ENCODE results near the gene ZKSCAN4. TPM values are rescaled to one million over a fixed set of nuclear protein-coding genes. Genes with fewer than 3 reads are reported as not detected.

The ZKSCAN4 gene
- total RNA-seq, 2 experiments from 2014 or later, result 5.7 to 6.1 TPM

DNA sequence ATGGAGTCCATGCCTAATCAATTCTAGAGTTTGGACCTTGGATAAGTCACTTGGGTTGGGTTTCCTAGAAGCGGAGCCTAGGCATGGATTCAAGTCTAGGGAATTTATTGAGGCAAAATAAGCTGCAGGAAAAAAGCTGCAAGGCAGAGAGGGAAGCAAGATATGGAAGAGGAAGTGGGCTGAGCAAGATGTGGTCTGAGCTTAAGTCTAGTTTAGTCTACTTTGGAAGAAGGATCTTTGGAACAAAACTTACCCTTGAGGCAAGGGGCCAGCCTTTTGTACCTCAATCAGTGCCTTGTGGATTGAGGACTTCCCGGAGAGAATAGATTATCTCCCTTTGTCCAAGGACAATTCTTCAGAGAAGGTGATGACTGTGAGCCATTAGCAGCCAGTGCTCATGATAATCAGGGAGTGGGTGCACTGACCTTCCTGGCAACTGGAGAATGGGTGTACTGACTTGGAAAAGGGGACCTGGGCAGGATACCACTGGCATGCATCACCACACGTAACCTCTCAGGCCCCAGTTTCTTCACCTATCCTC is 16.1 kb downstream of the ZKSCAN4 start:
- H3K9me3 Mint-ChIP-seq (ENCODE audit: low read depth), result peaks cover 4% of the 10 kb centered on the region
- H3K27ac Mint-ChIP-seq, result no peak overlapping the region
- peaks cover 31% of the 10 kb centered on the region for H3K36me3 Mint-ChIP-seq
- ATAC-seq, result no peak
- H3K4me1 Mint-ChIP-seq, result no peaks in the 10 kb centered on the region
- DNase-seq, result no peak
- CTCF ChIA-PET, result no interaction called here
- no peak overlapping the region for H3K4me3 Mint-ChIP-seq
- no peaks in the 10 kb centered on the region for H3K27me3 Mint-ChIP-seq

DNA sequence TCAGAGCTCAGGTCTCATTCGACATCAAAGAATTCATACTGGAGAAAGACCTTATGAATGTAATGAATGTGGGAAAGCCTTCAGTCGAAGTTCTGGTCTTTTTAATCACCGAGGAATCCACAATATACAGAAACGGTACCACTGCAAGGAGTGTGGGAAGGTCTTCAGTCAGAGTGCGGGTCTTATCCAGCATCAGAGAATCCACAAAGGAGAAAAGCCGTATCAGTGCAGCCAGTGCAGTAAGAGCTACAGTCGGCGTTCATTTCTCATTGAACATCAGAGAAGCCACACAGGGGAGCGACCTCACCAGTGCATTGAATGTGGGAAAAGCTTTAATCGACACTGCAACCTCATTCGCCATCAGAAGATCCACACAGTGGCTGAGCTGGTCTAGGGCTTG is 19.3 kb downstream of the ZKSCAN4 start:
- ATAC-seq, result no peak
- DNase-seq, result no peak
- Mint-ChIP-seq H3K27ac (no peak overlapping the region), H3K4me1 (peaks cover 9% of the 10 kb centered on the region), H3K36me3 (peaks cover 41% of the 10 kb centered on the region), H3K4me3 (no peak overlapping the region), H3K9me3 (ENCODE audit: low read depth) (peaks cover 4% of the 10 kb centered on the region), H3K27me3 (no peaks in the 10 kb centered on the region)
- CTCF ChIA-PET, result no interaction called here

DNA sequence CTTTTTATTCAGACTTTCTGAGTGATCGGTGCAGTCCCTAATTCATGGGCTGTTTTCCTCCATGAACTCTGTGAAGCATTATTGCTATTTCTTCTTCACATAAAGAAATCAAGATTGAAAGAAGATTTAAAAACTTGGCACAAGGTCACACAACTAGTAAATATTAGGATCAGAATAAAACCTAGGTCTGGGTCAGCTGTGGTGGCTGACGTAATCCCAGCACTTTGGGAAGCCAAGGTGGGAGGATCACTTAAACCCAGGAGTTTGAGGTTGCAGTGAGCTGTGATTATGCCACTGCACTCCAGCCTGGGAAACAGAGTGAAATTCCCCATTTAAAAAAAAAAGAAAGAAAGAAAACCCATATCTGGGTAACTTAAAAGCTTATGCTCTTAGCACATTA is 25.6 kb downstream of the ZKSCAN4 start:
- Mint-ChIP-seq H3K9me3 (ENCODE audit: low read depth) (no peaks in the 10 kb centered on the region), H3K4me3 (no peak overlapping the region), H3K27me3 (peaks cover 20% of the 10 kb centered on the region), H3K27ac (no peak overlapping the region), H3K36me3 (peaks cover 18% of the 10 kb centered on the region), H3K4me1 (peaks cover 35% of the 10 kb centered on the region)
- DNase-seq (no peak), ATAC-seq (no peak)
- CTCF ChIA-PET, result interaction anchor here (0.5 to 0.9 kb wide), 2 partner anchors 93 to 474 kb away, joined by 3 to 4 read pairs; no protein-coding TSS in a partner anchor

DNA sequence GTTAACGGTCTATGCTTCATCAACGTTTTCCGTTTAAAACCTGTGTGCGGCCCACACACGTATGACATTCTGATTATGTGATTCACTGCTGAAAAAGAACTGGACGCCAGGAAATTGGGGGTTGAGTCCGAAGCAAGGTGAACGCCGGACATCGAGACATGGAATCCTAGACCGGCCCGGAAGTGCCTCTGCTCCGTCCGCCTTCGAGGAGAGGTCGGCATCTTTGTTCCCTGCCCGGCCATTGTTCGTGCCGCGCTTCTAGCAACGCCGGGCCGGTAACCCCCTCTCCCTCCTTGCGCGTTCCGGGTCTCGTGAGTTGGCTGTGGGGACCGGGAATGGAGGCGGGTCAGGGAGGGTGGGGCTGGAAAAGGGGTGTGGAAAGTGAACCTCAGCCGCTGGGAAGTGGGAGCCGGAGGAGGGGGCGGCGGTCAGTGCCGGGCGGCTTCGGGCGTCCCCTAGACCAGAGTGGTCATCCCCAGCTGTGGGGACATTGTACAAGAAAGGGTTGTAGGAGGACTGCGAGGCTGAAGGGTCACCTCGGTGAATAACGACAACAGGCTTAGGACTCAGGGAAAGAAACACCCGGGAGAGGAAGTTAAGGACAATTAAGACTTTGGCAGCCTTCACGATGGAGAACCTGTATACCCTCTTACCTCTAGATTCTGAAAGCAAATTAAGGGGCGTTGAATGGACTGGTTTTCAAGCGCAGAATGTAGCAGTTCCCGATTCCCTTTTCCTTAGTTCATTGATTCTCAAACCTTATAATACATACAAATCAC is 26.8 kb downstream of the ZKSCAN4 start, which contains the start of gene ZSCAN9:
ZSCAN9 (plus strand) TSS at position 220 of the 779 bp plus-strand sequence. CDS start 1,810 bp downstream, outside the sequence.
- H3K27me3 Mint-ChIP-seq, result peaks cover 31% of the 10 kb centered on the region
- peak; percentile 64 for DNase-seq
- CTCF ChIA-PET, result no interaction called here
- peak; percentile 87 for ATAC-seq
- H3K36me3 Mint-ChIP-seq, result peaks cover 10% of the 10 kb centered on the region
- H3K4me1 Mint-ChIP-seq, result peaks cover 35% of the 10 kb centered on the region
- H3K9me3 Mint-ChIP-seq (ENCODE audit: low read depth), result no peaks in the 10 kb centered on the region
- H3K27ac Mint-ChIP-seq, result peak within 1 kb of the TSS; percentile 75
- H3K4me3 Mint-ChIP-seq, result peak within 1 kb of the TSS; percentile 87

DNA sequence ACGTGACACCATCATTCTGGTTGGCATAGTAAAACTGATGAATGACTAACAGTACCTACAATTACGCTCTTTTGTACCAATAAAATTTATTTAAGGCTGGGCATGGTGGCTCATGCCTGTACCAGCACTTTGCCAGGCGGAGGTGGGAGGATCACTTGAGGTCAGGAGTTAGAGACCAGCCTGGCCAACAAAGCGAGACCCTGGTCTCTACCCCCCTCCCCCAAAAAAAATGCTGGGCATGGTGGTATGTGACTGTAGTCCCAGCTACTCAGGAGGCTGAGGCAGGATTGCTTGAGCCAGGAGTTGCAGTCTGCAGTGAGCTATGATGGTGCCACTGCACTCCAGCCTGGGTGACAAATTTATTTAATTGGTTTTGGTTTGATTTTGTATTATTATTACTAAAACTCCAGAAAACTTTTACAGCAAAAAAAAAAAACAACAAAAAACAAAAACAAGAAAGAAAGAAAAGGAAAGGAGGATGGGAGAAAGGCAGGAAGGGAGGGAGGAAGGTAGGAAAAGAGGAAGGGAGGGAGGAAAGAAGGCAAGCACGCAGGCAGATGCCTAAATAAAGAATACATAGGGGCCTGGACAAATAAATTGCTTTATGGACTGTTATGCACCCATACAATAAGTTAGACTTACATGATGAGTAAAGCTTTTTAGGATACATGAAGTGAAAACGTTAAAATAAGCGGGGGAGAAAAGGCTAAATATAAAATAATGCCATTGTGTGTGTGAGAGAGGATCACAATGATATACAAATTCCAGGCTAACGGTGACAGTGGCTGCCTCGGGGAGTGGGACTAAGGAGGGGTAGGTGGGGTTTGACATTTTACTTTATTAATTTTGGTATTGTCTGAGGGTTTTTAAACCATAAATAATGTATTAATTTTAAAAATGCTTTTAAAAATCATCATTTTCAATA is 27.7 kb downstream of the ZKSCAN4 start:
- CTCF ChIA-PET, result no interaction called here
- ATAC-seq (no peak), DNase-seq (no peak)
- H3K27me3 Mint-ChIP-seq, result peaks cover 39% of the 10 kb centered on the region
- peak overlapping the region; percentile 87 for H3K4me3 Mint-ChIP-seq
- peak overlapping the region; percentile 60 for H3K27ac Mint-ChIP-seq
- no peaks in the 10 kb centered on the region for H3K9me3 Mint-ChIP-seq (ENCODE audit: low read depth)
- H3K36me3 Mint-ChIP-seq, result peaks cover 7% of the 10 kb centered on the region
- H3K4me1 Mint-ChIP-seq, result peaks cover 35% of the 10 kb centered on the region

DNA sequence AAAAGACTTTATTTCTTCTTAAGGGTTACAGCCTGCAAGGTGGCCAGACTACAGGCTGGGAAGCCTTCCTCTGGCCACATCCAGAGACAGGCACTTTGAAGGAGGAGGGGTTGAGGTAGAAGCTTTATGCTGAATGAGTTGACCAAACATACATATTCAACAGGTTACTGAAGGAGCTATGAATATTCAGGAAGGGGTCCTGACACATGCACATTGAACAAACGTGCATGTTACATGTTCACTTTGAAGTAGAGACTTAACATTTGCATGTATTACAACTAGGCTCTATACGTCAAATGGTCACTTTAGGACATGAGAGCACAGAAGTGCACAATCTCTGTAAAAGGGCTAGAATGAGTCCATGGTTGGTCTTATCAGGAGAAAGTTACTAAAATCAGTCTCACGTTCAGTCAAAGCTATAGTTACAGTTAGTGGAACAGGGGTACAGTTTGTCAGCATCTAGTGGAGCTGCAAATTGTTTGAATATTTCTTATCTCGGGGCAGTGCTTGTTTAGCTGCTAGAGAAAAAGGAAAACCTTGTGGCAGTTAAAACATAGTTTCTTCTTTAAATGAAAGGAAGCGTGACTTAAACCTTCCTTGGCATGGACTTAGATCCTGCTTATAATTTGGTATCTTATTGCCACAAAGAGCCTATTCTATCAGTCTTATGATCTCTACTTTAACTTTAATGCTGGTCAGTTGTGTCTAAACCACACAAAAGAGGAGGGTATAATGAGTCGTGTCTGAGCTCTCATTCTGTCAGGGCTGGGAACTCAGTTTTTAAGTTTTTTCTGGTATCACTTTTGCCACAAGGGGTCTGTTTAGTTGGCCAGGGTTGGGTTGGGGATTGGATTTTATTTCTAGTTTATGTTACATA is 31.6 kb downstream of the ZKSCAN4 start:
- no peaks in the 10 kb centered on the region for H3K9me3 Mint-ChIP-seq (ENCODE audit: low read depth)
- CTCF ChIA-PET, result interaction anchor here (1.5 to 1.6 kb wide), 2 partner anchors 32 to 135 kb away, joined by 4 to 5 read pairs; no protein-coding TSS in a partner anchor
- peaks cover 12% of the 10 kb centered on the region for H3K4me1 Mint-ChIP-seq
- no peaks in the 10 kb centered on the region for H3K36me3 Mint-ChIP-seq
- H3K27me3 Mint-ChIP-seq, result peaks cover 66% of the 10 kb centered on the region
- H3K4me3 Mint-ChIP-seq, result no peak overlapping the region
- H3K27ac Mint-ChIP-seq, result no peak overlapping the region
- ATAC-seq (no peak), DNase-seq (no peak)

DNA sequence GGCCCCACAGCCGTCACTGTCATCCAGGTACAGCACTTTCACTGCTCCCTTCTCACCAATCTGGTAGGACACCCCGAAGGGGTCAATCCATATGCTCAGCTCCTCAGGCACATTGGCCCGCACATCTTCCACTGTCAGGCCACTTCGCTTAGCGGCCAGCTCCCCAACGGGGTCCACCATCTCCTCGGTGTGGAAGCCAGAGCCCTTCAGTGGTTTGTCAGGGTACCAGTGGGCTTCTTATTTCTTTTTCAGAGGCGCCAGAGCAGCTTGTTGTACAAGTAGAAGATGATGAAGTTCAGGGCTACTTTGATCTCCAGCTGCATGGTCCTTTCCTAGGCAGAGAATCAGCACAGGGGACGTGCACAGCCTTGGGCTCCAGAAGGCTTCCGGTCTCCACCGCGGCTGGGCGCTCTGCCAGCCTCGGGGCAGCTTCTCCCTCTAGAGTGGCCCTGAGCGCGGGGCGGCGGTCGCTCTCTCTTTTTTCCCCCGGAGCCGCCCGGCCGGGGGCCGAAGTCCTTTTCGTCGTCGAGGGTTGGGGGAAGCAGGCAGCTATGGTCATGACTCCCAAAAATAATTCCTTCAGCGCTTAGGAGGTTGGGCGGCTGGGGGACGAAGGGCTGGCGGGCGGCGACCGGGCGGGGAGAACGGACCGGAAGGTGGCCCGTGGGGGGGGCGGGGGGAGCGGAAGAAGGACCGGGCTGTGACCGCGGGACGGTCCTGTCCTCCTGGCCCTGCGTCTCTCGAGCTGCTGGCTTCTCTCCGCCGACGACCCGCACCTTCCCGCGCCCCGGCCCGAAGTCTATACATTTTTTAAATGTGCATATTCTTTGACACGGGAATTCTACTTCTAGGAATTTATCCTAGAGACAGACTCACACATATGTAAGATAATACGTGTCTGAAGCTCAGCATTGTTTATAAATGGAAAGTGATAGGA is 33.5 kb downstream of the ZKSCAN4 start:
- DNase-seq (peak; percentile 47), ATAC-seq (peak; percentile 73)
- no peak overlapping the region for H3K27ac Mint-ChIP-seq
- H3K9me3 Mint-ChIP-seq (ENCODE audit: low read depth), result no peaks in the 10 kb centered on the region
- peaks cover 4% of the 10 kb centered on the region for H3K4me1 Mint-ChIP-seq
- H3K4me3 Mint-ChIP-seq, result peak overlapping the region; percentile 75
- no peaks in the 10 kb centered on the region for H3K36me3 Mint-ChIP-seq
- peaks cover 80% of the 10 kb centered on the region for H3K27me3 Mint-ChIP-seq
- CTCF ChIA-PET, result interaction anchor here (1.2 to 1.7 kb wide), 2 partner anchors 37 to 138 kb away, joined by 3 to 9 read pairs; no protein-coding TSS in a partner anchor

DNA sequence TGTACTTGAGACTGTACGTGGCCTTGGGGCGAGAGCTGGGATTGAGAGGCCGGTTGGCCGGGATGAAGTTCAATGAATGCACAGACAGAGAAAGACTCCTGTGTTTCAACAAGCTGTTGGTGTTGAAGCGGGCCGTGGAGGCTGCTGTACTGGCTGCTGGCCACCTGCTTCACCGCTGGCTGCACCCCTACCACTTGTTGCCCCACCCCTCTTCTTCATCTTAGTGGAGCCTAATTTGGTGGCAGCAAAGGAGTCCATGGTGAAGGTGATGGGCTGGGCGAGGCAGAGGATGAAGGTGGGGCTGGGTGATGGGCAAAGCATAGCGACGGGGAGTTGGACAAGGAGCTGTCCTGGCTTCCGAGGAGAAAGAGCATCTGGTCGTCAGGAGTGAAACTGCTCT is 34.2 kb downstream of the ZKSCAN4 start:
- Mint-ChIP-seq H3K9me3 (ENCODE audit: low read depth) (no peaks in the 10 kb centered on the region), H3K36me3 (no peaks in the 10 kb centered on the region), H3K4me3 (no peak overlapping the region), H3K27ac (no peak overlapping the region), H3K27me3 (peaks cover 80% of the 10 kb centered on the region), H3K4me1 (peaks cover 9% of the 10 kb centered on the region)
- no peak for DNase-seq
- CTCF ChIA-PET, result interaction anchor here (1.7 kb wide), 1 partner anchor 138 kb away, joined by 9 read pairs; no protein-coding TSS in a partner anchor
- no peak for ATAC-seq

DNA sequence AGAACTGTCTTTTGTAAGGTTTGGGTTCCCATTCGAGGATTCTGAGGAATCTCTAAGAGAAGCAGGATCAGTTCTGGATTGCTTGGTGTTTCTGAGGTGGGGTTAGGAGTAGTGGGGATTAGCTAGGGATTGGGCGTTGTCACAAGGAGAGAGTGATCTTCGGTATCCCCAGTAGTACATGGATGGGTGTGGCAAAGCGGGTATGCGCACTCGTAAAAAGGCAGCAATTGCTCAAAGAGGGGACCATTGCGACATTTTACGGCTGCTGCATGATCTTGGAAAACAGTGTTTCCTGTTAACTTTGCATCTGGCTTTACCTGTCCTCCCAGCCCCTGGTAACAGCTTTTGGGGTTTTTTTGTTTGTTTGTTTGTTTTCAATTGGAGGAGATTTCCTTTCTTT is 36.6 kb downstream of the ZKSCAN4 start:
- H3K27ac Mint-ChIP-seq, result no peak overlapping the region
- H3K4me1 Mint-ChIP-seq, result peaks cover 22% of the 10 kb centered on the region
- H3K27me3 Mint-ChIP-seq, result peaks cover 80% of the 10 kb centered on the region
- no peaks in the 10 kb centered on the region for H3K9me3 Mint-ChIP-seq (ENCODE audit: low read depth)
- no peak for DNase-seq
- CTCF ChIA-PET, result no interaction called here
- no peaks in the 10 kb centered on the region for H3K36me3 Mint-ChIP-seq
- H3K4me3 Mint-ChIP-seq, result no peak overlapping the region
- no peak for ATAC-seq

DNA sequence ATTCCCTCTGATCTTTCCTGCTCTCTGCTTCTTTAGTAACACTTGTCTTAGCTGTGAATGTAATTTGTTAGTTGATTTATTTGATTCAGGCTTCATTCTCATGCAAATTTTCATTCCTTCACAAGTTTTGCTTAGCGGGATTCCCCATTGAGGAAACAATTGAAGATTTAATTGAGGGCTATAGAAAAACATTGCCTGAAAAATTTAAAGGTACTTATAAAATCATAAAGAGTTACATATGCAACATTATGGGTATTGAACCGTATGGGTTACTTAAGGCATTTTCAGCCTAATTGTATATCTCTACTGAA is 38.9 kb downstream of the ZKSCAN4 start:
- peak overlapping the region; percentile 73 for H3K4me3 Mint-ChIP-seq

DNA sequence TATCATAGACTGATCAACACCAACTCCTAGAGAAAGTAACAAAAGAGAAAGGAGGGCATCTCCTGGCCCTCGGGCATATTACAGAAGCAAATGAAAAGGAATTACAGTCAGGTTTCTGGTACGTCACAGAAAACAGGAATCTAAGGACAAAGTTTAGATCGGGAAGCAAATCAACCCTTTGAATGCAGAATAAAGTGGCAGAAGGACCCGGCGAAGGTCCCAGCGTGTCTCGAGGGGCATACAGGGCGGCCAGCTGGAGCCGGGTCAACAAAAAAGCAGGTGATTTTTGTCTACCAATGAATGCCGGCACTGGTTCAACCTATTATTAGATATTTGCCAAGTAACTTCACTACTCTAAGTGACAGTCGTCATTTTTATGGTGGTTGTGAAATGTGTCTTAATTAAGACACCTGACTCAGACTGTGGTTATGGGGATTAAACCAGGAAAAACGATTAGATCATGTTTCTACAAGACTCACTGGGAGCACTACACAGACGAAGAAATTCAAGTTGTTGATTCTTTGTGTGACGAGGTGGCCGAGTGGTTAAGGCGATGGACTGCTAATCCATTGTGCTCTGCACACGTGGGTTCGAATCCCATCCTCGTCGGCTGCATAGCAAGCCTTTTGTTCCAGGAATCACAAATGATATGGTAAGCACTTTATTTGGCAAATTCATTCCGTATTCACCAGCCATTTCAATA is 39.4 kb downstream of the ZKSCAN4 start:
- DNase-seq (peak; percentile 75), ATAC-seq (peak; percentile 46)
- Mint-ChIP-seq H3K4me3 (peak overlapping the region; percentile 73), H3K36me3 (peaks cover 4% of the 10 kb centered on the region), H3K4me1 (peaks cover 28% of the 10 kb centered on the region), H3K27ac (no peak overlapping the region), H3K9me3 (ENCODE audit: low read depth) (no peaks in the 10 kb centered on the region), H3K27me3 (peaks cover 82% of the 10 kb centered on the region)
- CTCF ChIA-PET, result no interaction called here

More for the DNA sequence above, 38.9 kb downstream of the ZKSCAN4 start:
- Mint-ChIP-seq H3K27ac (no peak overlapping the region), H3K36me3 (peaks cover 3% of the 10 kb centered on the region), H3K27me3 (peaks cover 81% of the 10 kb centered on the region), H3K4me1 (peaks cover 24% of the 10 kb centered on the region), H3K9me3 (ENCODE audit: low read depth) (no peaks in the 10 kb centered on the region)
- no peak for ATAC-seq
- no peak for DNase-seq
- CTCF ChIA-PET, result no interaction called here
